HL-60/S4 treated with phorbol 12-myristate 13-acetate at 8.2 ng/mL for 4 days and 3 days (cell line): ENCODE results near the gene DAPL1.
"Not testable (repeated sequence)": the region's sequence is repeated elsewhere in the genome, so short reads cannot be mapped to it uniquely, and the experiment has no call there.

Source experiments
- in situ Hi-C: fragments of 300-500 bp; cut with MboI; formaldehyde crosslinking; loops from 2 replicates; pipeline ENCODE4 v1.15.0; 2022; ENCODE audit warnings: low sequenced_read_pairs

DAPL1 gene

DNA sequence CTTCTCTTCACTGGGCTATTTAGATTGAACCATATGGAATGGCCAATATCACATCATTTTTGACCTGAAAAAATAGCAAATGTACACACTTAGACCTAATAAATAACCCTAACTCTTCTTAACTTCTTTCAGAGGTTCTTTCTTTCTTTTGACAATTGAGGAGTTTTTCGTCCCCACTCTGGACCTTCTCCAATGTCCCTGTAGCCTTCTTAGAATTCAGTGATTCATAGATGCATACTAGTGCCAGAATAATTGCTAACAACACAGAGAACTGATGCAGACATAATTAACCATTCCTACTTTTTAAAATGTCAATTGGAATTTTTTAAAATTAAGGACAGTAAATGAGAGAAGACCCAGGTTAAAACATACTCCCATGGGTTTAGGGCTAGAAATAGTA lies 20.0 kb downstream of the DAPL1 start:
- in situ Hi-C loops, result no loop called here

DNA sequence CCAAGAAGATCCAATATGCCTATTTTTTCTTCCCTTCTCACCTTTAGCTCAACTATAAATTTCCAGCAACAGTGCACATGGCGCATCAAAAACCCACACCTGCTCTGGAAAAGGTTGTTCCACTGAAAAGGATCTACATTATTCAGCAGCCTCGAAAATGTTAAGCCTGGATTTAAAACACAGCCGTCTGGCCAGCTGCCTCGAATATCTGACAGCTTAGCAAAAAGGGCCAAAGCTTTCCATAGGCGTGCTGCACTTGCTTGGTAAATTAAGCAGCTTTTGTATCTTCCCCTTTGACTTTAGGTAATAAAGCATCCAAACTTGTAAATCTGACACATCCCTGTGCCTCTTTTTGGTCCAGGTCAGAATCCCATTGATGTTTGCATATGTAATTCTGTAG lies 20.5 kb downstream of the DAPL1 start:
- in situ Hi-C loops, result no loop called here

DNA sequence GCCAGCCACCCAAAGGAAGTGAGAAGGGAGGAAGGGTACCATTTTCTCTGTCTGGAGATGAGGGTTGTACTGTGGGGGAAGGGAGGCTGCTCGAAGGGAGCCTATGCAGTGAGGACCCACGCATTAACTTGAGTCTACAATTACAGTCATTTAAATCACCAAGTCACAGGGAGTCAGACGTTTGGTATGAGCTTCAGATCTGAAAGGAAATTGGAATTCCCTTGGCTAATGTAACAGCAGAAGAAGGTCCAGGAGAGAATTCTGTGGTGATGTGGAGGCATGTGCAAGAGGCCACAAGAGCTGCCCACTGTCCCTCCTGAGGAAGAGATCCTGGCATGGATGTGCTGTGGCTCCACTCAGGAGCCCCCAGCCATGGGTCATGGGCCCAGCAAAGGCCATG lies 22.5 kb downstream of the DAPL1 start:
- in situ Hi-C loops, result no loop called here

DNA sequence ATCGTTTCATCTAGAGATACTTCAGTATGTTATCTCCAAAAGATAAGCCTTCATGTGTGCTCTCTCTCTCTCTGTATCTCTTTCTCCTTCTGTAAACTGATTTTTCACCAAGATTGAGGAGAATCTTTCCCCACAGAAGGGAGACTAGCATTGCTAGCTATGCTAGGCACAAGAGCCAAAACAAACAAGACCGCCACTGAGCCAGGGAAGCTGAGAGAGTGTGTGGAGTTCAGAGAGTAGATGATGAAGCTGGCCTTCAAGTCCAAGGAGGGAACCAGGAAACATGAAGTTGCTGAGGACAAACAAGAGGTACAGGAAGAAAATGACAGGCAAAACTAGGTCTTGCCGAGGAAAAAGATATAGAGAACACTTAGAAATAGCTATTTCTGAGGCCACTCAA lies 23.4 kb downstream of the DAPL1 start:
- in situ Hi-C loops, result no loop called here

DNA sequence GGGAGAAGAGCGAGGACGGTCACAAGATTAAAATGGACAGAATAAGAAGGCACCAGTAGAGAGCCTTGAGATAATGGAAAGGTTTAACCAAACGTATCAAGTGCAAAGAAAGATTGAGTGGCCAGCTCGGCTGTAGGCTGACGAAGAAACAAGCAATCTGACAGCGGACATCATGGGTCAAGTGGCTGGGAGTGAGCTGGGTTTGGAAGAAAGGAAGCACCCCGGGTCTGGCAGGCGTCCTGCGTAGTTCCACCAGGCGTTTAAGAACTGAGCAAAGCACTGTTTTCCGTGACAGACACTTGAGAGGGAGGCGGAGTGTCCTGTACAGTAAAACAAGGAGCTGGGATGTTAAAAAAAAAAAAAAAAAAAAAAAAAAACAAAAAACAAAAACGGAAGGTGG lies 27.1 kb downstream of the DAPL1 start:
- in situ Hi-C loops, result no loop called here

DNA sequence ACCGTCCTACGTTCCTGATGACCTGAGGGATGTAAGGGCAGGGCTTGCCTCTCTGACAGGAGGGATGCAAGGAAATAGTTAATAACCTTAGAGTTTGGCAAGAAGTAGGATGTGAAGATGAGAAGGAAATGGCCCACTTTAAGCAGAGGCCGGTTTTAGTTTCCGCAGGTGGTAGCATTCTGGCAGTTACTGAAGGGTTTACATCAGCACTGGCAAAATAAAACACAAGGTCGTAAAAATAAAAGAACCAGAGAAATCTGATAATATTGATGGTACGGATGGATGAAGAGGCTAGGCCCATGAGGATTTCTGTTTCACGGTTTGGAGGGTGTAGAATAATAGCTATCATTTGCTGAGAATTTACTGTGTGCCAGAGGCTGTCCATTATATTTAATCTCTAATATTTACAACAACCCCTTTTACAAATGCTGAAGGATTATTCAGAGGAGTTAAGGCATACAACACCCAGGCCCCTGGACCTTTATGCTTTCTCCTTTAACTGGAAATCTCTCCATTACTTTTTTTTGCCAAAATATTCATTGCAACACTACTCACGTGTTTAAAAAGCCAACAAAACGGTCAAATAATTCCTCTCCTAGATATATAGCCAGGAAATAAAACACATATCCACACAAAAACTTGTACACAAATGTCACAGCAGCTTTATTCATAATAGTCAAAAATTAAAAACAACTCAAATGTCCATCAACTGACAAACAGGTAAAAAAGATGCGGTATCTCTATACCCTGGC lies 28.5 kb downstream of the DAPL1 start:
- in situ Hi-C loops, result no loop called here

DNA sequence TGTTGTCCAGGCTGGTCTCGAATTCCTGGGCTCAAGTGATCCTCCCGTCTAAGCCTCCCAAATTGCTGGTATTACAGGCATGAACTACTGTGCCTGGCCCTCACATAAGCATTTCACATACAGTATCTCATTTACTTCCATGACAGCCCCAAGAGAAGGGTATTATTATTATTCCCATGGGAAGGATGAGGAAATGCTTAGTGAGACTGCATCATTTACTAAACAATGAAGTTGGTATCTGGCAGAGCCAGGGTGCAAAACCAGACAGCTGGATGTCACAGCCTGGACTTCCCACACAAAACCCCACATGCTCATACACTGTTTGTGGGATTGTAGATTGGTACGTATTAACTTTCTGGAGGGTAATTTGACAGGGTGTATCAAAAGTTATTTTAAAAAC lies 29.9 kb downstream of the DAPL1 start:
- in situ Hi-C loops, result no loop called here

DNA sequence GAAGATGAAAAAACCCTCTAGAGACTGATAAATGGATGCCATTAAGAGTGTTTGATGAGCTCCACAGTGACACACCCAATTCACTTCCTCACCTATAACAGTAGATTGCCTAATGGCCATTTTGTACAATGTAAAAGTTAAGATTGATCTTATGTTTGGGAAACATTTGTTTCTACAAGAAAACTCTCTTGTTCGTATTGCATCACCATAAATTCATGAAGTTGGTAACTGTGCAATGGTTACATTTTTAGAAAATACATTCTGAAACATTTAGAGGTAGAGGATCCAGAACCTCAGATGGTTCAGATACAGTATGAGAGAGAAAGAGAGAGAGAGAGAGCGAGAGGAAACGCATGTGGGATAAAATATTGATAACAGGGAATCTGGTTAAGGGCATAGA lies 31.8 kb downstream of the DAPL1 start:
- in situ Hi-C loops, result no loop called here

DNA sequence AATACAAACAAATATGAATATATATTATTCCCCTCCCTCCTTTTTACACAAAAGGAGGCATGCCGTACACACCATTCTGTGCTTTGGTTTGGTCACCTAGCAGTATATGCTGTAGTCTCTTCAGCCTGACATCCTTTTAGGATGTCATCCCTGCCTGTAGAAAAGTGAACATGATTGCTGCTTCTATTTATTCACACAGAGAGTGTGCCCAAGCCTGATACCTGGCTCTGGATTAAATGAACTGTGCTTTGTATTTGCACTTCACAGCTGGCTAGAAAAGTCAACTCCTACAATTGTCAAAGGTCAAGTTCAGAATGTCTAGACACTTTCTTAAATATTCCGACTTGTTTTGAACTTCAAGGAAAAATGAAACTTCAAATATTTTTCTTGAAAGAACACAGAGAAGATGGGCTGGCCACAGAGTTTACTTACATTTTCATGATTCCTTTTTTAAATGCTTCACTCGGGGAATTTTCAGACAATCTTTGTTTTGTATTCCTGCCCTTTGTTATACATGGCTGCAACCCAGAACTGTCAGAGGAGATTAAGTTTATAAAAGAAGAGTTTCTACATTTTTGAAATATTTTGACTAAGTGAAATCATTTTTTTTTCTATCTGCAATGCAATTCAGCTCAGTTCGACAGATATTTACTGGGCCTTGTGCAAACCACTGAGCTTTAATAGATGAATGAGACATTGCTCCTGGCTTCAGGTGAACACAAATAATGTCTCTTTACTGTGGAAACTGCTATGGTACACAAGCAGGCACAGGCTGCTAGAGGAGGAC lies 33.5 kb downstream of the DAPL1 start:
- in situ Hi-C loops, result no loop called here

DNA sequence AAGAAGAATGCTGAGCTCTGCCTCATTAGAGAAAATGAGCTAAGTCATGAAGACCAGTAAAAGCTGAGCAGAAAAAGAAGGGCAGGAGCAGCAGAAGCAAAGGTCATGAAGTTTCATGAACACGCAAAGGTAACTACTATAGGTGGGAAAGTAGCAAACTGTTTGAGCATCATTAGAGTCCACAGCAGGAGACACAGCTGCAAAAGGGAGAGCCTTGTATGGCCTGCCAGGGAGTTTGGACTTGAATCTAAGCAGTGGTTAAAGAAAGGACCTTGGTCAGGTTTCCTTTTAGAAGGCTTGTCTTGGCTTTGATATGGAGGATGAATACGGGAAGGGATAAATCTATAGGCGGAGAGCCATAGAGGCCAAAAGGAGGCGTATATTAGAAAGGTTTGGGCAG lies 34.0 kb downstream of the DAPL1 start:
- in situ Hi-C loops, result no loop called here

DNA sequence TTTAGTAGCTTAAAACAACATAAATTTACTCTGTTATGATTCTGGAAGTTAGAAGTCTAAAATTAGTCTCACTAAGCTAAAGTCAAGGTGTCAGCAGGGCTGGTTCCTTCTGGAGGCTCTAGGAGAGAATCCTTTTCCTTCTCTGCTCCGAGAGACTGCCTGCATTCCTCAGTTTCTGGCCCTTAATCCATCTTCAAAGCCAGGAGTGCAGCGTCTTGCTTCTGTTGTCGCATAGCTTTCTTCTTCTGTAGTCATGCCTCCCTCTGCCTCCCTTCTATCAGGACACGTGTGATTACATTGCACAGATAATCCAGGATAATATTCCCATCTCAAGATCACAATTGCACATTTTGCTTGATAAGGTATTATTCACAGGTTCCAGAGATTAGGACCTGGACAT lies 35.1 kb downstream of the DAPL1 start:
- in situ Hi-C loops, result no loop called here

DNA sequence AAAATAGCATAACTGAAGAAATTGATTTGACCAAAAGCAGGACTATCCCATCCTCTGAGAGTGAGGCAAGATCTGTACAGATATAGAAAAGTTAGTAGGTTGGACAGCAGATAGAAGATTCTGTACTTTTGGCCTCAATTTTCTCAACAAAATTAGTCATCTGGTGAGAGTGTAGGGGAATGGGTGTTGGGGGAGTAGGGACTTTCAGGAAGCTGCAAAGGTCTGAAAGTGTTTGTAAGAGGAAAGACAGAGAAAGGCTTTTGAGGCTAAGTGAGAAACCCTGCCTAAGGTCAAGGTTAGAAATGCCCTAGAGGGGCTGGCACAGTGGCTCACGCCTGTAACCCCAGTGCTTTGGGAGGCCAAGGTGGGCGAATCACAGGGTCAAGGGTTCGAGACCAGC lies 40.3 kb downstream of the DAPL1 start:
- in situ Hi-C loops, result no loop called here

DNA sequence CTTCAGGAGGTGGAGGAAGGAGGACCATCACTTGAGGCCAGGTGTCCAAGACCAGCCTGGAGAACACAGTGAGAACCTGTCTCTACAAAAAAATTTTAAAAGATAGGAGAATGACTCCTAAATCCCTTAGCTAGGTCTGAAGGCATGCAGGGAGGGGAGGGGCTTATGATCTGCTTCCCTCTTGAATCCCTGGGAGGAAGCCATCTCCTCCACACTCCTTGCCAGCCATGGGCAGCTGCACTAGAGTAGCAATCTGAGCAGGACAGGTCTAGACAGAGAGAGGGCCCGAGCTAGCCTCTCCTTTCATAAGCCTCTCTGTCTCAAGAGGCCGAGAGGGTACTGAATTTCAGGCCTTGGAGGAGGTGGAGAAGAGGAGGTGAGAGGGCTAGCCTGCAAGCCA lies 42.5 kb downstream of the DAPL1 start:
- in situ Hi-C loops, result no loop called here

DNA sequence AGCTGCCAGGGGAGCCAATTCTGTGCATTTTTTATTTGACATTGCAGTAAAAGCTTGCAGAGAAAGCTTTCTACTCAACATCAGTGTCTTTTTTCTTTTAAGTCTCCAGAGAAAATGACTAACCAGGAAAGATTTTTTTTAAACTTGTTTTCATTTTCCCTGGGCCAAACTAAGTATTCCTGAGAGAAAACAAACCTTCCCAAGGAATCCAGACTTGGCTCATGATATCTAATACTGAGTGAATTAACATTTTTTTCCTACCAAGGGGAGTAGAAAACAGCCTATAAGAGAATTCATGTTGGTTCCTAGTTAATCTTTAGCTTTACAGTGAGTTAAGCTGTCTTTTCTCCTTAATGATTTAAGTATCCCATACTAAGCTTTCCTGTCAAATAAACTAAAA lies 46.7 kb downstream of the DAPL1 start:
- in situ Hi-C loops, result no loop called here

DNA sequence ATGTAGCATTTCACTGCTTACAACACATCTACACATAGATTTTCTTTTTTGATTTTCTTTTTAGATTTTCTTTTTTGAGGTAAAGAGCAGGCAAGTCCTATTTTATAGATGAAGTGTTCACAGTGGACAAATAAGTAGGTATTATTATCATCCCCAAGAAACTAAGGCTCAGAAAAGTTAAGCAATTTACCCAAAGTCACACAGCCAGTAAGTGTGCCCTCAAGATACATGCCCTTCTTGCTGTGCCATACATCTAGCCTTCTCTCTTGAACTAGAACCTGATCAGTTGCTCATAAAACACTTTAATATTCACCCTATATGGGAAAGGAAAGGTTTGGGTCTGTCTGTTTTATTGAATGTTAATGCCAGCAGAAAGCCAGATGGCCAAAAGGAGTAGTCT lies 50.3 kb downstream of the DAPL1 start:
- in situ Hi-C loops, result no loop called here

DNA sequence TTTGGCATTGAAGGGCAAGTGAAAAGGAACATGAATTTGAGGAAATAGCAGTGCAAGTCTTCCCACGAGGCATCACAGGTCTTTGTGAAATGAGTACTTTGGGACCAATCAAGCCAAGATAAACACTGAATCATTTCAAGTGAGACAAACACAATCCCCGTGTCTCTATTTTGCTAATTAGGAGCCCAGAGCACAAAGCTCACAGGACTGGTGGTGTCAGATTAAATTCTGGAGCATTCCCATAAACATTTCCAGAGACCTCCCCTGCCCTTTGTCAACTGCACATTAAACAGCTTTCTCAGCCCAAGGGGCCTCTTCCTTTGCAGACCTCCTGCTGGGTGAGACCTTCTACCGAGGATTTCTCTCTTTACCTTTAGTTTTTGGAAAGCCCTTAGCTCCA lies 50.7 kb downstream of the DAPL1 start:
- in situ Hi-C loops, result no loop called here

DNA sequence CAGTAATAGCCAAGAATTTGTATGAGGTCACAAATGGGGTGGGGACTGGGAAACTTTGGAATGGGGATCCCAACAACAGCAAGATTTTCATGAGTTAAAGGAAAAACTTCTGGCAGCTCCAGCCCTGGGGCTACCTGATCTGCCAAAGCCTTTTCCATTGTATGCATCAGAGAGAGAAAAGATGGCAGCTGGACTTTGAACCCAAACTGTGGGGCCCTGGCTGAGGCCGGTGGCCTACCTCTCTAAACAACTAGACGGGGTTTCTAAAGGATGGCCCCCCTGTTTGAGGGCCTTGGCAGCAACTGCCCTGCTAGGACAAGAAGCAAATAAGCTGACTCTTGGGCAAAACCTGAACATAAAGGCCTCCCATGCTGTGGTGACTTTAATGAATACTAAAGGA lies 52.4 kb downstream of the DAPL1 start:
- in situ Hi-C loops, result not testable (repeated sequence)

DNA sequence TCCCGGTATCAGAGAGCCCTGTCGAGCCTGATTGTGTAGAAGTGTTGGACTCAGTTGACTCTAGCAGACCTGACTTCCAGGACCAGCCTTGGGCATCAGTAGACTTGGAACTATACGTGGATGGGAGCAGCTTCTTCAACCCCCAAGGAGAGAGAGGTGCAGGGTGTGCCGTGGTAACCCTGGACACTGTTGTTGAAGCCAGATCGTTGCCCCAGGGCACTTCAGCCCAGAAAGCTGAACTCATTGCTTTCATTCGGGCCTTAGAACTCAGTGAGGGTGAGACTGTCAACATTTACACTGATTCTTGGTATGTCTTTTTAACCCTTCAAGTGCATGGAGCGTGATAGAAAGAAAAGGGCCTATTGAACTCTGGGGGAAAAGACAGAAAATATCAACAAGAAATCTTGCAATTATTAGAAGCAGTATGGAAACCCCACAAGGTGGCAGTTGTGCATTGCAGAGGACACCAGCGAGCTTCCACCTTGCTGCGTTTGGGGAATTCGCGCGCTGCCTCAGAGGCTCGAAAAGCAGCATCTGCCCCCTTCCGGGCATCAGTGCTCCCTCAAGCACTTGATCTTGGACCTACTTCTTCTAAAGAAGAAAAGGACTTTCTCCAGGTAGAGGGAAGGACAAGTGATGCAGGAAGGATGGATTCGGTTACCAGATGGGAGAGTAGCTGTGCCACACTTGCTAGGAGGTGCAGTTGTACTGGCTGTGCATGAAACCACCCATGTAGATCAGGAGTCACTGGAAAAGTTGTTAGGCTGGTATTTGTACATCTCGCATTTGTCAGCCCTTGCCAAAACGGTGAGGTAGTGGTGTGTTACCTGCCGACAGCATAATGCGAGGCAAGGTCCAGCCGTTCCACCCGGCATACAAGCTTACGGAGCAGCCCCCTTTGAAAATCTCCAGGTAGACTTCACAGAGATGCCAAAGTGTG lies 53.2 kb downstream of the DAPL1 start:
- in situ Hi-C loops, result not testable (repeated sequence)

DNA sequence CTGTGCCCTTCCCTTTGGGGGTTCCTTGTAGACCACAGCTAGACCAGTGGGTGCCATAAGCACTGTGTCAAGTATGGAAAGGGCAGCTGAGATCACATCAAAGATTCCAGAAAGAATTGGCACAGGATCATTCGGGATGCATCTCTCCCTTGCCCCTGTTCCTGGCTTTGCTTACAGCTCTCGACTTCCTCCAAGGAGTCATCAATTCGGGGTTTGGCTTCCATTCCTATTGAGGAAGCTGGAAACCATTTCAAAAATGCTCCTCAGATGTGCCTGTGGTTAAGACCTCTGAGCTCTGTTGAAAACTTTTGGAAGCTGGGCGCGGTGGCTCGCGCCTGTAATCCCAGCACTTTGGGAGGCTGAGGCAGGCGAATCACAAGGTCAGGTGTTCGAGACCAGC lies 65.1 kb downstream of the DAPL1 start:
- in situ Hi-C loops, result not testable (repeated sequence)

DNA sequence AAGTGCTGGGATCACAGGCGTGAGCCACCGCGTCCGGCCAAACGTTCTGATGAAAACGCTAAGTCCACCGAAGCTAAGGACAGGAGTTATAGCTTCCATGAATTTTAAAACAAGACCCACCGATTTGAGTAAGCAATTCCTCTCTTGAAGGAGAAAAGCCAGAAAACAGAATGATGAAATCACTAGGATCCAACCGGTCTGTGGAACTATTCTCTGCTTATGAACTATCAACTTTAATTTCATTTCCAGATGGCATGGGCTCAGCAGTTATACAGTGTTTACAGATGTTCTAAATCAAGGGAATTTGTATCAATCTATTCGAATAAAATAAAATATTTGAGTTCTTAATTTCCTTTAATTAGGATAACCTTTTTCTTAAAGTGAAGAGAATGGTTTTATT lies 66.5 kb downstream of the DAPL1 start:
- in situ Hi-C loops, result not testable (repeated sequence)

DNA sequence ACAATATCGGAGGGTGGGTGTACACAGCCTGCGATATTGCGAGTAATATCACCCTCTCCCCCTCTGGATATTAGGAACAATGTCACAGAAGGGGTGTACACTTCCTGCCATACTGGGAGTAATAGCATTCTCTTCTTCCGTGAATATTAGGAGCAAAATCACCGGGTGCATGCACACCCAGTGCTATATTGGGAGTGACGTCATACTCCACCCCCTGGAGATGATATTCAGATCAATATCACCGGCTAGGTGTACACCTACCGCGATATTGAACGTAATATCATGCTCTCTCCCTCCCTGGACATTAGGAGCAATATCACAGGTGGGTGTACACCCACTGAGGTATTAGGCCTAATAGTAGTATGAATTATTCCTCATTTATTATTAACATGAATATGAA lies 70.4 kb downstream of the DAPL1 start:
- in situ Hi-C loops, result not testable (repeated sequence)
